SK-N-SH (cell line): ENCODE measurements around the gene LEKR1.

Experiments used
- CHD2 ChIP-seq: fragments of 150-350 bp; IDR thresholded peaks from 2 replicates; pipeline ENCODE4 v1.6.1; 2018; ENCODE audit warnings: low read length; ENCODE audit not compliant: partially characterized antibody
- EP300 ChIP-seq, 2 experiments: IDR thresholded peaks; 2 replicates each; pipeline versions ENCODE4 v1.4.0 to v1.6.1; 2012; ENCODE audit warnings: borderline replicate concordance in 1 of 2, low read depth in 1 of 2, low read length in 1 of 2
- GABPA ChIP-seq: IDR thresholded peaks from 2 replicates; pipeline ENCODE4 v1.4.0; 2012; ENCODE audit warnings: low read depth, mild to moderate bottlenecking
- POLR2AphosphoS5 ChIP-seq: IDR thresholded peaks from 2 replicates; pipeline ENCODE4 v1.6.1; 2012; ENCODE audit warnings: low read depth, low read length
- RCOR1 ChIP-seq: fragments of 150-350 bp; IDR thresholded peaks from 2 replicates; pipeline ENCODE4 v1.6.1; 2017; ENCODE audit warnings: antibody characterized with exemption, low read length
- RFX5 ChIP-seq: IDR thresholded peaks from 2 replicates; pipeline ENCODE4 v1.6.1; 2012; ENCODE audit warnings: mild to moderate bottlenecking, improper control_type of control experiment, low read length
- RXRA ChIP-seq: IDR thresholded peaks from 2 replicates; pipeline ENCODE4 v1.4.0; 2012; ENCODE audit warnings: low read depth, mild to moderate bottlenecking, borderline replicate concordance
- SMC3 ChIP-seq: IDR thresholded peaks from 2 replicates; pipeline ENCODE4 v1.6.1; 2012; ENCODE audit warnings: low read depth, low read length, improper control_type of control experiment
- TF ChIP-seq, protein P1 (sequence below): fragments of 150-350 bp; IDR thresholded peaks from 2 replicates; pipeline ENCODE4 v1.6.1; 2016; ENCODE audit warnings: mild to moderate bottlenecking, low read depth, low read length
- TF ChIP-seq, protein P2 (sequence below): fragments of 200-600 bp; sonication (generic); IDR thresholded peaks from 2 replicates; pipeline ENCODE4 v1.6.1; 2017; ENCODE audit warnings: antibody characterized with exemption, mild to moderate bottlenecking, moderate library complexity
- TF ChIP-seq, protein P3 (sequence below): IDR thresholded peaks from 2 replicates; pipeline ENCODE4 v1.4.0; 2012; ENCODE audit warnings: low read depth

DNA sequence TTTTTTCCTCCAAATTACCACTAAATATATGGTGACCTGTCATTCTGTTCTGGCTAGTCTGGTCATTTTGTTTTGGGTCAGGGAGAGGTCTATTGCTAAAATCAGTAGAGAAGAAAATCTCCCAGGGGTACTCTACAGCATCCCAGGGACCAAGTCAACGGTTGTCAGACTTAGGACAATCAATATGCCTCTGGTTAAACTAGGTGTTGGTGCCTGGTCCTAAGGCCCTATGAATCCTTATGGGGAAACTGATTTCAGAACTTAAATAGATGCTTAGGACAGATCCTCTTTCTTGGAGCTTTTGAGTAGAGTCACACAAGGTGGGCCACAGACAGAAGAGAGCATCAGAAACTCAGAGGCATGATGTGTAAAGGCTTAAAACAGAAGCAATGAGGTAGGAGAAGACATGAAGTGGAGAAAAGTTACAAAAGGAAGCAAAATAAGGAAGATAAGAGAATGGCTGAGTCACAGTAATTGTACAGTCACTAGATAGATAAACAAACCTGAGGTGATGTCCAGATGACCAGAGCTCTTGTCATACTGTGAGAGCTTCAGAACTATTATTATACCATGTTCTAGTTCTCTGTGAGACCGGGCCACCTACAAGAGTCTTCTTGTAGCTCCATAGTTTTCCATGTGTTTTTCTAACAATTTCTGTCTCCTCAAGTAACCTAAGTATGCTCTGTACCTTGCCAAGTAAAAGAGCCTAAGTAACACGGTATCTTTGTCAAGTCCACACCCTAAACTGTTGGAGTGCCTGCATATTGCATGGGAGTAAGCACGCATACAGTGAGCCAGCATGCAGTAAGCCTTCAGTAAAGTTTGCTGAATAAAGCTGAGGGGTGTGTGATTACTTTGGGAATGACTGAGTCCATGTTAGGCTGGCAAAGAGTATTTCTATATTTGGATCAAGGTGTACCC is 44.6 kb upstream of the LEKR1 start:
- no peak for TF ChIP-seq POLR2AphosphoS5
- TF ChIP-seq EP300 (IDR thresholded peaks at IDR 0.05; ENCODE audit: borderline replicate concordance in 1 of 2, low read depth in 1 of 2, low read length in 1 of 2), result no peak
- TF ChIP-seq, protein P1, sequence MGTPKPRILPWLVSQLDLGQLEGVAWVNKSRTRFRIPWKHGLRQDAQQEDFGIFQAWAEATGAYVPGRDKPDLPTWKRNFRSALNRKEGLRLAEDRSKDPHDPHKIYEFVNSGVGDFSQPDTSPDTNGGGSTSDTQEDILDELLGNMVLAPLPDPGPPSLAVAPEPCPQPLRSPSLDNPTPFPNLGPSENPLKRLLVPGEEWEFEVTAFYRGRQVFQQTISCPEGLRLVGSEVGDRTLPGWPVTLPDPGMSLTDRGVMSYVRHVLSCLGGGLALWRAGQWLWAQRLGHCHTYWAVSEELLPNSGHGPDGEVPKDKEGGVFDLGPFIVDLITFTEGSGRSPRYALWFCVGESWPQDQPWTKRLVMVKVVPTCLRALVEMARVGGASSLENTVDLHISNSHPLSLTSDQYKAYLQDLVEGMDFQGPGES, result no peak
- TF ChIP-seq CHD2, result no peak
- TF ChIP-seq, protein P2, sequence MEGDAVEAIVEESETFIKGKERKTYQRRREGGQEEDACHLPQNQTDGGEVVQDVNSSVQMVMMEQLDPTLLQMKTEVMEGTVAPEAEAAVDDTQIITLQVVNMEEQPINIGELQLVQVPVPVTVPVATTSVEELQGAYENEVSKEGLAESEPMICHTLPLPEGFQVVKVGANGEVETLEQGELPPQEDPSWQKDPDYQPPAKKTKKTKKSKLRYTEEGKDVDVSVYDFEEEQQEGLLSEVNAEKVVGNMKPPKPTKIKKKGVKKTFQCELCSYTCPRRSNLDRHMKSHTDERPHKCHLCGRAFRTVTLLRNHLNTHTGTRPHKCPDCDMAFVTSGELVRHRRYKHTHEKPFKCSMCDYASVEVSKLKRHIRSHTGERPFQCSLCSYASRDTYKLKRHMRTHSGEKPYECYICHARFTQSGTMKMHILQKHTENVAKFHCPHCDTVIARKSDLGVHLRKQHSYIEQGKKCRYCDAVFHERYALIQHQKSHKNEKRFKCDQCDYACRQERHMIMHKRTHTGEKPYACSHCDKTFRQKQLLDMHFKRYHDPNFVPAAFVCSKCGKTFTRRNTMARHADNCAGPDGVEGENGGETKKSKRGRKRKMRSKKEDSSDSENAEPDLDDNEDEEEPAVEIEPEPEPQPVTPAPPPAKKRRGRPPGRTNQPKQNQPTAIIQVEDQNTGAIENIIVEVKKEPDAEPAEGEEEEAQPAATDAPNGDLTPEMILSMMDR, result no peak
- TF ChIP-seq RXRA, result no peak
- TF ChIP-seq, protein P3, sequence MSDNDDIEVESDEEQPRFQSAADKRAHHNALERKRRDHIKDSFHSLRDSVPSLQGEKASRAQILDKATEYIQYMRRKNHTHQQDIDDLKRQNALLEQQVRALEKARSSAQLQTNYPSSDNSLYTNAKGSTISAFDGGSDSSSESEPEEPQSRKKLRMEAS, result no peak
- TF ChIP-seq RCOR1, result no peak
- TF ChIP-seq RFX5, result no peak
- TF ChIP-seq SMC3, result no peak
- no peak for TF ChIP-seq GABPA
